NB4 (cell line): ENCODE measurements around the gene FRMD1.

Source experiments
- CTCF ChIP-seq: IDR thresholded peaks from one replicate; pipeline ENCODE4 v1.5.1; 2012; ENCODE audit warnings: low read depth, low read length
- POLR2A ChIP-seq: IDR thresholded peaks from 2 replicates; pipeline ENCODE4 v1.6.1; 2011; ENCODE audit warnings: mild to moderate bottlenecking; ENCODE audit not compliant: insufficient read length; ENCODE audit errors: extremely low read depth

DNA sequence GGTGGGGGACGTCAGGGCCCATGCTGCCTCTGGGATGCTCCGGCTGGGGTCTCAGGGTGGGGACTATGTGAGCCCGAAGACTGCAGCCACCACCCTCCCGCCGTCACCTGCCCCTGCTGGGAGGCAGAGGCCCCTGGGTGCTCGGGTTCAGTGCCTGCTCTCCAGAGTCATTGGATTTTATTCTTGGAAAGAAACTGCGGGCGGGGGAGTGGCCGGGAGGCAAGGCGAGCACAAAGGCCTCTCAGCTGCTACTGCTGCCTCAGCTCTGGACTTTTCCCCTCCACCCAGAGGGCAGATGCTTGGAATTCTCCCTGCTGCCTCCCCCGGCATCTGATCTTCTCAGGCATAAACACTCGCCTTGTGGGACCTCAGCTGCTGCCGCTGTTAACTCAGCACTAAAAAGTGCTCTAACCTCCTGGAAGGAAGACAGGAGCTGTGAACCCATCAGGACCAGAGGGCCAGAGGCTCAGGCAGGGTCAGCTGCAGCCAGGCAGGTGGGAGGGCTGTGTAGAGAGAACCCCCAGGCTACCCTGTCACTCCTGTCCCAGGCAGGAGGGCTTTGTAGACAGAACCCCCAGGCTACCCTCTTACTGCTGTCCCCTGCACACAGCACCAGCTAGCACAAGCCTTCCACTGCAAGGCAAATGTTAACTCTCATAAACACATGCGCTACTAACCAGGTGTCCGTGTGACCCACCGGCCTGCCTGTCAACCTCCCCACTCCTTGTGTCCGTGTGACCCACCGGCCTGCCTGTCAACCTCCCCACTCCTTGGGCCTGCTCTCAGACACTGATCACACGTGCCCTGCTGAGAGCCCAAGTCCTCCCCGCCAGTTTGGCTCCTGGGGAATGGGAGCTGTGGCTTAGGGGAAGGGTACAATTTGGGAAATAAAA lies 9.4 kb upstream of the FRMD1 start:
- no peak for TF ChIP-seq CTCF
- TF ChIP-seq POLR2A, result no peak
